ENCODE results near the gene SERTAD4.
"Not testable (repeated sequence)": the region's sequence is repeated elsewhere in the genome, so short reads cannot be mapped to it uniquely, and the experiment has no call there.

The SERTAD4 gene

GRCh38 chr1:210260096-210260495 is 27.5 kb downstream of the SERTAD4 start:
- no peak for DNase-seq (ENCODE audit: low read depth in 2 of 2)

DNA sequence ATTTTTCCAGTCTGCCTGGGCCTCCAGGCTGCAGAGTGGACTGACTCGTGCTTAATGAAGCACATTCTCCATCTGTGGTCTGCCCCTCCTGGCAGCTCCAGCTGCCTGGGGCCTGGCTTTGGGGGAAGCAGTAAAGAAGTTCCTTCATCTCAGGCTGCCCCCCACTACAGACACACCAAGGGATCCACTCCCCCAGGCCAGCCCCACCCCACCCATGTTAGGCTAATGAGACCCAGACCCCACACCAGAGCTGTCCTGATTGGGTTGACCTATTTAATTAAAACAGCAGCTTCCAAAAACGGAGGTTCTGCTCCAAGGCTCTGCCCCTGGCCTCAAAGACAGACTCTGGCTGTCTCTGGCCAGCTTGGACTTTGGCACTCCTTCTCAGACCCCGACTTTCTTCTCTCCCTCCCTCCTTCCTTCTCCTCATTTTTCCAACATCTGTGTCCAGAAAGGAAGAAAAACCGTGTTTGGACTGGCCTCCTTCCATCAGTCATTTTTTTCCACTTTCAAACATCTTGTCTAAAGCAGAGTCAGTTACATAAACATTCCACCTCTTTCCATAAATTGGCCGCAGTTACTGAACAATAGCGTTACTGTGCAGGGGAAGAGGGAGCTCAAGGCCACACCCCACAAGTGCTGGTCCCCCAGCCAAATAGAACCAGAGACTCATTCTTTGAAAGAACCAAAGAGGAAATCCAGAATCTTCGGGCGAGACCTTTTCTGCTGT is 29.7 kb downstream of the SERTAD4 start:
- no peak for DNase-seq (ENCODE audit: low read depth in 2 of 2)

DNA sequence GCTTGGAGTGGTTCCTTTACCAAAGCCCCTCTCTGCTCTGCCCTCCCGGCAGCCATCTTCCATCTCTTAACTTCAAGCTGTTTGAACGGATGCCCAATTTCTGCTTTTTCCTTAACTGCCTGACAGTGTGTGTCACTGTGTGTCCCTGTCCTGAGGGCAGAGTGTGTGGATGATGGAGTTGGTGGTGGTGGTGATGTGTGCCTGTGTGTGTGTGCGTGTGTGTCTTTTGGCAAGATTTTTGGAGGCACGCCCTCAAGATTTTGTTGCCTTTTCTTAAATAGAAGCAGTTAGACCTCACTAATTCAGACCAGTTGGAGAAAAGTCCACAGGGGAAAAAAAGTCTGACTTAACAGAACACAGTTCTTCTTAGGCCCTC is 30.3 kb downstream of the SERTAD4 start:
- no peak for DNase-seq (ENCODE audit: low read depth in 2 of 2)

DNA sequence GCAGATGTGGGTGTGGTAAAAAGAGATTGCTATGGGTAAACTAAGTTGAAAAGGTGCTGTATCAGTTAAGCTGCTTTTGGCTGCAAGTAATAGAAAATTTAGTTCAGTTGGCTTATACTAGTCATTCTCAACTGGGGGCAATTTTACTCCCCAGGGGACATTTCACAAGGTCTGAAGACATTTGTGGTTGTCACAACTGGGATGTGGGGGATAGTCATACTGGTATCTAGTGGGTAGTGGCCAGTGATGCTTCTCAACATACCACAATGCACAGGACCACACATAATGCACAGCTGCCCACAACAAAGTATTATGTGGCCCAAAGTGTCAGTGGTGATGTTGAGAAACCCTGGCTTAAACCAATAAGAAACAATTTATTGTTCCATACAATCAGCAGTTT is 31.4 kb downstream of the SERTAD4 start:
- no peak for DNase-seq (ENCODE audit: low read depth in 2 of 2)

DNA sequence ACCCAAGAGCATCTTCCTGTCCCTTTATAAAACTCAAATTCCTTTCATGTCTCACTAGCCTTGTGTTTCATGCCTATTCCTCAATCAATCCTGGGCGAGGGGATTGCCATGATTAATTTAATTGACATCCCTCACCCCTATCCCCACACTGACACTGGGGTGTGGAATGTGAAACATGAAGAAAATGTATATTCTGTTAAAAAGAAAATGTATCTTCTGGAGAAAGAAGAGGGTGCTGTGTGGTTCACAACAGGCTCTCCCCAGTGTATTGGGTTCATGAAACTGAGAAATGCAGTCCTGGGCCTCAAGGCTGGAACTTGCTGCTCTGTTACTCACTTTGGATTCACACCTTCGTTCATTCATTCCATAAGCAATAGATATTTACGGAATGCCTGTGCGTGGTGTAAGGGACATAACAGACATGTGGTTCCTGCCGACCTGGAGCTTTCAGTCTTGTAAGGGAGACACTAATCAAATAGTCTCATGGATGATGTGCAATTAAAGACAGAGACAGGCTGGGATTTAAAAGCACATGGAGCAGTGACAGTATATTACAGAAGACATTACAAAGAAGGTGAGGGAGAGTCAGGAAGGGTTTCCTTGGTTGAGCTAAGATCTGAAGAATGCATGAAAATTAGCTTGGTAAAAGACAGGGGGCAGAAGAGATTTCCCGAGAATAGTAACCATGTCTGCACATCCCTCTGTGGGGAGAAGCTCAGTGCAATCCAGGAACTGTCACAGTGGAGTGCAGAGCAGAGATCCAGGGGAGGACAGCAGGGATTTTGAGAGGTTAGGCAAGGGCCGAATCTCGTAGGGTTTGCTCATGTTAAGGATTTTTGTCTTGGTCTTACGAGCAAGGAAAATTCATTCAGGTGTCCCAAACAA is 32.1 kb downstream of the SERTAD4 start:
- DNase-seq (ENCODE audit: low read depth in 2 of 2) = no peak

DNA sequence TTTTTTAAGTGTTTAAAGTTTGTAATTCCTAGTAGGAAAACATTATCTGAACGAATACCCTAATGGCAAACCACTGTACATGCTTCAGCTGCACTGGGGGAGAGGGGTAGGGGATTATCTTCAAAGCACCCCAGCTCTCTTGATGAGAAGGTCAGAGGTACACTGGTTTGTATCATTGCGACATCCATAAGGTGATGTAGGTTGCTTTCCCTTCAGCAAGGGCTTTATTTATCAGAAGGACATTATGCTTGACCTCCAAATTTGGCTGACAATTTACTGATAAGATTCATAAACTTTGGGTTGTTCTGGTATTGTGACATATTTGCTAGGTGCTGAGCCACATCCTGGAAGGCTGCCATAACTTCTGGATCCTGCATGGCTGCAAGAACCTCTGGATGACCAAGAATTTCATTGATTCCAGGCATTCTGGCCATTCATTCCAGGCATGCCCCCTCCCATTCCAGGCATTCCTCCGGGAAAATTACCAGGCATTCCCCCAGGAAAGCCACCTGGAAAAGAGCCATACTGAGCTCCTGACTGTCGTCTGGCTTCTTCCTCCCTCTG is 32.9 kb downstream of the SERTAD4 start:
- not testable (repeated sequence) for DNase-seq (ENCODE audit: low read depth in 2 of 2)

DNA sequence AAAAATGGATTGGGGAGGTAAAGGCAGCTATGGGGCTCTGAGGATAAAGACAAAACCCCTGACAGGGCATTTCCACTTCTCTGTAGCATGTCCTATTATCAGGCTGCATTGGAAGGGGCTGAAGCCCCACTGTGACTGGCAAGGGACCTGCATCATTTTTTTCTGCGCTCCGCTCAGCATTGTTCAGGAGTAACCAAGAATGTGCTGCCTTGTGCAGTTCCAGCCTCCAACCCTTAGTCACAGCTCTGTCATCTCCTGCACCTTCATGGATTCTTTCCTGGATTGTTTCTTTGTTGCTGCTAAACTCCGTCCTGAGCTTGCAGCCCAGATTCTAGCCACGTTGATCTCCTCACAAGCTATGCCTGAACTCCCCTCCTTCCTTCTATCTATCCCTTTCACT is 37.4 kb downstream of the SERTAD4 start:
- no peak for DNase-seq (ENCODE audit: low read depth in 2 of 2)

DNA sequence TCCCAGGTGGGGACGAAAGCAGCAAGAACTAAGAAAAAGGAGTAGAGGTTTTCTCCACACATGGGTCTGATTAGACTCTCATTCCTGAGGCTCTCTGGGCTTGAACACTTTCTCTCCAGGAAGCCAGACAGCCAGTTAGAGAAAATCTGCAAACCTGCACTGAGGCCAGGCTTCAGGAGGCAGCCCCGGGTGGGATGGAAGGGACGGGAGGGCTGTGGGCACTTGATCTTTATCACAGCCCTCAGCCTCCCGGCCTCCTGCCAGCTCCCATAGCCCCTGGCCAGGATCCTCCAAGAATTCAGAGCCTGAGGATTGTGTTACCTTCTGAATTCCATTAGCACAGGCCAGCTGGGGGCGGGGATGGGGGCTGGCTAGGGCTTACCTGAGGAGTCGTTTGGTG is 40.1 kb downstream of the SERTAD4 start:
- DNase-seq (ENCODE audit: low read depth in 2 of 2) = no peak

GRCh38 chr1:210280221-210280620 is 47.6 kb downstream of the SERTAD4 start:
- no peak for DNase-seq (ENCODE audit: low read depth in 2 of 2)

GRCh38 chr1:210288116-210288515 is 55.5 kb downstream of the SERTAD4 start:
- no peak for DNase-seq (ENCODE audit: low read depth in 2 of 2)

DNA sequence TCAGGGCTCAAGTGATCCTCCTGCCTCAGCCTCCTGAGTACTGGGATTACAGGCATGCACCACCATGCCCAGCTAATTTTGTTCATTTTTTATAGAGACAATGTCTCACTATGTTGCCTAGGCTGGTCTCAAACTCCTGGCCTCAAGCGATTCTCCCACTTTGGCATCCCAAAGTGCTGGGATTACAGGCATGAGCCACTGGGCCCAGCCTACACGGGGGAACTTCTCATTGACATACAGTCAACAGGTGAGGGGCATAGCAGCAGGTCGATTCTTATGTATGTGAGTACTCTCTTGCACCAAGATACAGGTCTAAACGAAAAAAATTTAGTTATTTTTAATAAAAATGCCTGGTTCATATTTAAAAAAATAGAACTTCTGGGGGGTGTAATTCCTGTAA is 56.7 kb downstream of the SERTAD4 start:
- no peak for DNase-seq (ENCODE audit: low read depth in 2 of 2)

DNA sequence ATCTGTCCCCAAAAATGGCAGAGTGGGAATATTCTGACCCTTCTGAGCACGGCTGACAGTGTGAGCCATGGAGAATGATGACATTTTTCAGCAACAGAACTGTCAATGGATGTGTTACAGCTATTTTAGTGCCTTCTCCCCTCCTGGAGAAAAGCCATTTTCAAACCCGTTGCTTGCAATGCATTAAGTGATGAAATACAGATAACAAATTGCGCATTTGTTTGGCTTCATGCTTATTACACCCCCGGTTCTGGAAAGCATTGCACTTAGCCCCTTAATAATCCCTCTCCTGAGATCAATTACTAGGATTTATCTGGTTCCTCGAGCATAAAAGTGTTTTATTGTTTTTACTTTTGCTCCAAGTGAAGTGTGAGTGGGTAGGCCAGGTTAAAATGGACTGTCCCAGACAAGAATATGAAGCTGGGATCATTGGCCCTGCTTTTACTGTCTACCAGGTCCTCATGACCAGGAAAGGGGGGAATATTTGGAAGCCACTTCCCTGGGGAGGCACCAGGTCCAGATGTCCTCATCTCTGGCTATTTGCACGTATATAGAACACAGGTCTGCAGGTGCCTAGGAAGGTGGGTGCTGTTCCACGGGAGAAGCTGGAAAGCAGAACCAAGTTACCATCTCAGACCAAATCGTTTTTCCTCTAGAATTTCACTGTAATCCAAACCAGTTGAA is 58.6 kb downstream of the SERTAD4 start:
- DNase-seq (ENCODE audit: low read depth in 2 of 2) = no peak

GRCh38 chr1:210291786-210292230 is 59.2 kb downstream of the SERTAD4 start:
- DNase-seq (ENCODE audit: low read depth in 2 of 2) = no peak

GRCh38 chr1:210292231-210292871 is 59.8 kb downstream of the SERTAD4 start:
- DNase-seq (ENCODE audit: low read depth in 2 of 2) = peak; percentile 20 to 27

DNA sequence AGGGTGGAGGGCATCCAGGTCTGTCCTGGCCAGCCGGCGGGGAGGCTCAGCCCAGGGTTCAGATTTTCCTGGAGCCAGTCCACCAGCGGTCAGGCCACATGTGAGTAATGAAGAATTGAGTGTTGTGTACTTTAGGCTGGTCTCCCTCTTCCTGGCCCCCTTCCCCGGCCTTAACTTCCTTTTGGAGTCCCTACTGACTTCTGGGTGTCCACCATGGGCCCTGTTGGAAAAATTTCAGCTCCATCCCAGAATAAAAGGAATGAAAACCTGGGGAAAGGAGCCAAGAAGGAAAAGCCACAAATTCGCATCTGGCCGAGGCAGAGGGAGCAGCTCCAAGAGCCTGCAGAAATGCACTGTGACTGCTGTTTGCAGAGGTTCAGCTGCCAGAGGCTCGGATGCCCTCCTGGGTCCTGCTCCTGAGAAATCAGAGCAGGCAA is 60.6 kb downstream of the SERTAD4 start:
- DNase-seq (ENCODE audit: low read depth in 2 of 2) = no peak

DNA sequence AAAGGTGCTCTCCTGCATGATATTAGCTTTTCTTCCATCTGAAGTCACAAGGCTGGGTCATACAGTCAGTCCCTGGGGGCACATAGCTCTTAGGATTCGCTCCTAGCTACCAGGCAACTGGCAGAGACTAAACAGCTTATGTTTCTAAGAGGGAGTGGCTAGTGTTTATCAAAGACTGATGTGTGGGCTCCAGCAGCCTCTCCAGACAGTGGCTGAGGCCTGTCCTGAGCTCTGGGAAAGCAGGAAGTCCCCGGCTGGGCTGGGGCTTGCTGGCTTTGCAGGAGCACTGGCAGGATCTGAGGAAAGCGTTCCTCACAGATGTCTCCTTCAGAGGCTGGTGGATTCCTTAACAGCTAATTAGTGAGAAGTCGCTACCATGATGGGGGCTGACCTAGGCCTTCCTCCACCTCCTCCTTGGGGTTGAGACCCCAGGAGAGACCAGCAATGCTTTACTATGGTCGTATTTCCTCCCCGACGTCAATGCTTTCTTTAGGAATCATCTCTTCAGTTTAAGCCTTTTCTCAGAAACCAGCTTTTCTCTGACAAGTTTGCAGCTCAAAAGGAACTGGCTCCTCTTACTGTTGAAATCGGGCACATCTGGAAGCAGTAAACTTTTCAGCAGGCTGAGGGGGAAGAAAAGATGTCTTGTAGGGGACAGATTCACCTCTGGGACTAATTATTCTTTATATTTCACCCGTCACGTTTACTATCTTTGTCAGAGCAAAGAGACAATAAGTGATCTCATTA is 62.6 kb downstream of the SERTAD4 start:
- DNase-seq (ENCODE audit: low read depth in 2 of 2) = no peak
